ENCODE results near the gene CEBPB.

DNA sequence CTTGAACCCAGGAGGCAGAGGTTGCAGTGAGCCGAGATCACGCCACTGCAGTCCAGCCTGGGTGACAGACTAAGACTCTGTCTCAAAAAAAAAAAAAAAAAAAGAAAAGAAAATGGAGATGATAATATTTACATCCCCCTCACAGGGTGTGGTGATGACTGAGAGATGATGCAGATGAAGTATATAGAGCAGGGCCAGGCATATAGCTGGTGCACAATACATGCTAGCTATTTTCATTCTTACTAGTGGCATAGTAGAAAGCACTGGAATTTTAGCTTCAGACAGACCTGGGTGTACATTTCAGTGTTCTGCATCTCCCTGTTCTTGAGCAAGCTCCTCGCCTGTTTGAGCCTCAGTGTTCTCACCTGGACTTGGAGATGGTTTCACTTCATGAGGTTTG lies 36.9 kb downstream of the CEBPB start:
- TF ChIP-seq, protein P1, sequence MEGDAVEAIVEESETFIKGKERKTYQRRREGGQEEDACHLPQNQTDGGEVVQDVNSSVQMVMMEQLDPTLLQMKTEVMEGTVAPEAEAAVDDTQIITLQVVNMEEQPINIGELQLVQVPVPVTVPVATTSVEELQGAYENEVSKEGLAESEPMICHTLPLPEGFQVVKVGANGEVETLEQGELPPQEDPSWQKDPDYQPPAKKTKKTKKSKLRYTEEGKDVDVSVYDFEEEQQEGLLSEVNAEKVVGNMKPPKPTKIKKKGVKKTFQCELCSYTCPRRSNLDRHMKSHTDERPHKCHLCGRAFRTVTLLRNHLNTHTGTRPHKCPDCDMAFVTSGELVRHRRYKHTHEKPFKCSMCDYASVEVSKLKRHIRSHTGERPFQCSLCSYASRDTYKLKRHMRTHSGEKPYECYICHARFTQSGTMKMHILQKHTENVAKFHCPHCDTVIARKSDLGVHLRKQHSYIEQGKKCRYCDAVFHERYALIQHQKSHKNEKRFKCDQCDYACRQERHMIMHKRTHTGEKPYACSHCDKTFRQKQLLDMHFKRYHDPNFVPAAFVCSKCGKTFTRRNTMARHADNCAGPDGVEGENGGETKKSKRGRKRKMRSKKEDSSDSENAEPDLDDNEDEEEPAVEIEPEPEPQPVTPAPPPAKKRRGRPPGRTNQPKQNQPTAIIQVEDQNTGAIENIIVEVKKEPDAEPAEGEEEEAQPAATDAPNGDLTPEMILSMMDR (IDR thresholded peaks at IDR 0.05), result no peak
- TF ChIP-seq POLR2A (IDR thresholded peaks at IDR 0.05), result no peak

All from body of pancreas (tissue), 4 donors.